Activated CD4-positive, alpha-beta T cell treated with anti-CD3 and anti-CD28 coated beads, Interleukin-2, amount 50 U/mL, for 24 hours (primary cell): Measurements from ENCODE around the gene PLPPR1.

Experiments
- DNase-seq, 2 donors: peaks; one replicate each; pipeline ENCODE4 v3.0.0-alpha.2; 2020; ENCODE audit warnings: low read depth in 1 of 2, low spot score in 1 of 2

The PLPPR1 gene

DNA sequence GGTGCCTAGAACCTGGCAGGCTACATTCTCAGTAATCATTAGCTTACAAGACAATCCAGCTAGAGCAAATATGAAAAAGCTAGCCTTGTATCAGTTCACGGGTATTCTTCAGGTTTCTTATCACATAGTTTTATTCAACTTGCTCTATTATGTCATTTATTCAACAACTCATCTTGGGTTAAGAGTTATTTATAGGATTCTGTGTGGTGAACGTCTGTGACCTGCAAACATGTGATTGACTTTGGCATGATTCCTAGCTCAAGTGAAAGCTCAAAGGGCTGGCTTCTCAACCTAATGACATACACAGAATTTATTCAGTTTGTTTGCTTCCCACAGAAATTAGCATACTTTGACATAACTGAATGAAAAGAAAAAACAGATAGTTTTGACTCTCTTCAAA lies 173.1 kb downstream of the PLPPR1 start:
- DNase-seq = no peak

DNA sequence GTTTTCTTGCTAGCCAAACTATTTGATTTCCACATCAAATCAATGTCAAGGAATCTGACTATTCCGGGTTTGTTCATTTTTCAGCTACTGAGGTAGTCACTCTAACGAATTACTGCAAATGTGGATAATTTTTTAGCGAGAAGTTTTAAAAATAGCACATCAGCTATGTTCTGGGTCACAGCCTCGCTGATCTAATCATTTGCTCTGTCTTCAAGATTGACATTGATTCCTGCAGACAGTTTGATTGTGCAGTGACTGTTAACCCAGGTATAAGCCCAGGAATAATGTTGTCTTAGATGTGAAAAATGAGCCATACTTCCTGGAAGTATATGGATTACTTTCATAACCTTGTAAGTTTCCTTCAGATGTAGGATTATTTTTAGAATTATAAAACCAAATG lies 181.1 kb downstream of the PLPPR1 start:
- DNase-seq = no peak

GRCh38 chr9:101212661-101213060 lies 184.1 kb downstream of the PLPPR1 start:
- DNase-seq = no peak

- DNase-seq = no peak
Observed at GRCh38 chr9:101219030-101219429, 190.5 kb downstream of the PLPPR1 start.

GRCh38 chr9:101220341-101220740 lies 191.8 kb downstream of the PLPPR1 start:
- DNase-seq = no peak

GRCh38 chr9:101225271-101225670 lies 196.7 kb downstream of the PLPPR1 start:
- no peak for DNase-seq

DNA sequence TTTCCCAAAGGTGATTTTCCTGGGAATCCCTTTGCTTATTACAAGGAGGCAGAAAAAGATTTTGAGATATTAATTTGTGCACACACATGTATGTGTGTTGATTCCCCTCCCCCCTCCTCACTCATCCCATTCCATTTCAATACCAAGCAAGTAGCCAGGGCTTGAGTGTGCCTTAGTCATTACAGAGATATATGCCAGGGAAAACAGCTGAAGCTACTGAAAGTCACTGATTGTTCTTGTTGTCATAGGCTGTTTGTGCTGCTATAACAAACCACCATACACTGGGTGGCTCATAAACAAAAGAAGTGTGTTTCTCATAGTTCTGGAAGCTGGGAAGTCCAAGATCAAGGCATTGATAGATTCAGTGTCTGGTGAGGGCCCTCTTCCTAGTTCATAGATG lies 197.6 kb downstream of the PLPPR1 start:
- no peak for DNase-seq

- DNase-seq = no peak
Observed at GRCh38 chr9:101226803-101227202, 198.3 kb downstream of the PLPPR1 start.

GRCh38 chr9:101229606-101230005 lies 201.1 kb downstream of the PLPPR1 start:
- no peak for DNase-seq

DNA sequence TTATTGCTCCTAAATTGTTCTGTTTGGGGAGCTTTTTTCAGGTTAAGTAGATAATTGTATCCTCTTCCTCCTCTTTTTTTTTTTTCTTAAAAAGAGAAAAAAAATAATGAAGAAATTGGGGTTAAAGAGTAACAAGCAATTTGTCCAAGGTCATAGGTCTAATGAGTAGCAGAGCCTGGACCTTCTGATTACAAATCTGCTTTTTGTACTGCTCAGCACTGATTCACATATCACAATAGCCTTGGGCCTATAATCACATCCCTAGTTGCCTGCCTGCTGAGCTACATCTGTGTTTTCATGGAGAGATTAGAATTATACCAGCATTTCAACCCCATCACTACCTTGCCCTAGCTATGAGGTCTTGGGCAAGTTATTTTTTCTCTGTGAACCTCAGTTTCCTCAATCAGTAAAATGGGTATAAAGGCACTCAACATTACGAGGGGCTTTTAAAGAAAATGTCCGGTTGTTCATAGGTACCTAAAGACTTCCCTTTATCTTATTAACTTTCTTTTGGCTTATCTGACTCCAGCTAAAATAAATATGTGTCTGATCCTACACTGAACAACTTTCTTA lies 204.0 kb downstream of the PLPPR1 start:
- DNase-seq = no peak

DNA sequence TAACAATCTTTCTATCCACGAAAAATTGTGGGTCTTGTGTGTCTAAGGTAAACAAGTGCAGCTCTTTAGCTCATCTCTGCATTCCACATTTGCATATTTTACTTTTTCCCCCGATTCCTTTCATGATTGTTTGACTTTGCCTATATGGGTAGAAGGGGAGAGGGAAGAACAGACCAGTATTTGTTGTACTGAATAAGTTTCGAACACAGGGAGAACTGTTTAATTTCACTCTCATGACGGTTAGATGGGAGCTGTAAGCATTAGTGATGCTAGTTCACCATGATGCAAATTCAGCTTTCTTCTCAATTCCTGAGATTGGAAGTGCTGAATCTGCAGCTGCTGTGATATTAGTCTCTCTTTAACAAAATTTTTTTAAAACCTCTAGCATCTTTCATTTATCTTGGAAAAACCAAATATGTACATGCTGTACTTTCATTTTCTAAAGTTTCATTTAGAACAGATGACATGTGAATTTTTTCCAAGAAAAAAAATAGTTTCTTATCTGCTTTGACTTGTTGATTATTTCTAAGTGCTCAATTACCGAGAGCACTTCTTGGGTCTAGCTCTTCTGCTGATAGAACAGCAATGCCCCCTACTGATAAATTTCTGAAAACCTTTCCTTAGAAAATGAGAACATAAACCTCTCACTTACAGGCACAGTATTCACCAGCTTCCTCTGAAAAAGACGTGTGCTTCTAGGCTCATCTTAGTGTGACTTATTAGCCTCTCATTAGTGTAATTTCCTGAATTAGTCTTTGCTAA lies 206.8 kb downstream of the PLPPR1 start:
- no peak for DNase-seq

DNA sequence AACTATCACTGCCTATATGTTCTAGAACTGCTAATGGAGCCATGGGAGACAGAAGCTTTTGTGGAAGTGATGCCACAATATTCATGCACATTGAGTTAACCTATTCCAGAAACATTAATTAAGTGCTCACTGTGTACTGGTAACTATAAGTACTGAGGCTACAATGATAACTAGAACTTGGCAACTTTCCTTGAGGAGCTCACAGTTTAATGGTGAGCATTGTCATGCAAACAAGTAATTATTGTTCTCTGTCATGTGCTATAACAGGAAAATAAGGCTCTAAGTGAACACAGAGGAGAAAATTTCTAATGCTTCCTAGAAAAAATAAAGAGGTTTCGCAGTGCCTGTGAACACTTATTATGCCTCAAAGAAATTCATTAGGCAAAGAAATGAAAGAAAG lies 214.1 kb downstream of the PLPPR1 start:
- DNase-seq = no peak

GRCh38 chr9:101246691-101247090 lies 218.2 kb downstream of the PLPPR1 start:
- DNase-seq = no peak

GRCh38 chr9:101247297-101247696 lies 218.8 kb downstream of the PLPPR1 start:
- no peak for DNase-seq

- no peak for DNase-seq
Observed at GRCh38 chr9:101254733-101255433, 226.4 kb downstream of the PLPPR1 start.

DNA sequence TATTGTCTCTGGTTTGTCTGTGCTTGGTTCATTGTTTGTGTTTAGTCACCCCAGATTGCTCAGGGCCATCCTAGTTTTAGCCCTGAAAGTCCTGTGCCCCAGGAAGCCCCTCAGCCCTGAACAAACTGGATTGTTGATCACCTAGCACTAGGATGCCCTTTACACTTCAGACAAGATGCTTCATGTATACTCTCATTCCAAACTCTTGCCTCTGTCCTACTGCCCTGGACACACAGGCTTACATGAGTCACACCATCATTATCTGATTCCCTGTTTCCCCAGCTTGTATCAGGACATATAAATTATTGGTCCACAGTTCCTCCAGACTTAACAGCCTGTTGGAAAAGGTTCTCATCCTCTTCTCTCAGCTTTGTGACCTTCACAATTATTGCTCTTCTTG lies 236.2 kb downstream of the PLPPR1 start:
- no peak for DNase-seq

DNA sequence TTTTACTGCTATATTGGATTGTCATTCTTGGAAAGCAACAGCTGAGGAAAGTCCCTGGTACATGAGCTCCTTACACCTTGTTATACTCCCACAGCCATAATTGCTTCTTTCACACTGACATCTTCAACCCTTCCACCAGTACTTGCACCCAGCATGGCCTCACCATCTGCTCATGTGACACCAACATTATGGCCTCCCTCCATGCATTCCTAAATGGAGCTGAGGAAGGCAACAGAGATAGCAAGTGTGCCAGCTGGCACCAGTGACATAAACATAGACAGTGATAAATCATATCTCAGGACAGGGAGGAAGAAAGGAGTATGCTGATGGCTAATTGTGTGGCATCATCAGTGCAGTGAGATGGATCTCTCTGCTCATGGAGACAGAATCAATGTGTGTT lies 236.7 kb downstream of the PLPPR1 start:
- no peak for DNase-seq

DNA sequence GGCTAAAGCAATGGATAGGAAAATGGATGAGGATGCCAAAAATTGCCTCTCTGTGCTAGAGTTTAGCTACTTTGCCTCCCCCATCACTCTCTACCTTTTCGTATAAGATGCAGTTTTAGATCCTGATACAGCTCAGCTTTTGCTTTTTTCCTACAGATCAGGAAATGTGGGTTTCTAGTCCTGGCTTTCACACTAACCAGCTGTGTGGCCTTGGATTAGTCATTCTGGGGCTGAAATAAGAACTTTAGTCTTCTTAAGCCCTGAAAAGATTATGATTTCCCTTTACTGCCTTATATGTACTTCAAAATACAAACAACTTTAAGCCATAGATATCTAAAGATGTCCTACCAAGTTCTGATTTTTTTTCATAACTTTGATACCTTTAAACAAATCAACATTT lies 239.9 kb downstream of the PLPPR1 start:
- DNase-seq = no peak

- no peak for DNase-seq
Observed at GRCh38 chr9:101269591-101270283, 241.2 kb downstream of the PLPPR1 start.

DNA sequence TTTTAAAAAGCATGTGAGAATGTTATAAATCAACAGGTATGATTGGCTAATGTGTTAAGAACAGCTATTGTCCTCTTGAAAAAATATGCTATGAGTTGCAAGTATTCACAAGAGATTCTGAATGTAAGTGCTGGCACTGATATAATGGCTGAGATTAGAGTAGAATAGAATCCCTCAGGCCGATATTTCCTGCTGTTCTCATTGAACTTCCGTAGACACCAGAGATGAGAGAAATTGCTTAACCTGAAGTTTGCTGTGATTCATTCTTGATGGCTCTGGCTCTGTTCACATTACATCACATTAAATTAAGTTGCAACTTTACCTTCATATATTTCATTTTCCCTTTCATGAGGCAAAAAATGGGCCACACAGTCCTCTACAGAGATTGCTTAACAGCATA lies 241.8 kb downstream of the PLPPR1 start:
- DNase-seq = no peak

GRCh38 chr9:101271102-101271501 lies 242.6 kb downstream of the PLPPR1 start:
- DNase-seq = no peak
